Central memory CD4-positive, alpha-beta T cell (primary cell): ENCODE results near the gene MPZL1.
"Not testable (repeated sequence)": the region's sequence is repeated elsewhere in the genome, so short reads cannot be mapped to it uniquely, and the experiment has no call there.

Experiments used
- DNase-seq: peaks from one replicate; pipeline ENCODE4 v3.0.0; 2022

MPZL1 gene

GRCh38 chr1:167719715-167720421 lies 1.9 kb upstream of the MPZL1 start:
- DNase-seq: not testable (repeated sequence)

GRCh38 chr1:167720965-167721616 lies 691 bp upstream of the MPZL1 start:
- DNase-seq: no peak

- DNase-seq: no peak
These were observed 529 bp downstream of the MPZL1 start for GRCh38 chr1:167722152-167722869.

GRCh38 chr1:167722870-167723251 lies 1.1 kb downstream of the MPZL1 start:
- DNase-seq: no peak

GRCh38 chr1:167723707-167724323 lies 2.0 kb downstream of the MPZL1 start:
- DNase-seq: no peak

- DNase-seq: no peak
These were observed 4.2 kb downstream of the MPZL1 start for GRCh38 chr1:167726008-167726407.

GRCh38 chr1:167728818-167729410 lies 7.1 kb downstream of the MPZL1 start:
- no peak for DNase-seq

GRCh38 chr1:167734227-167734626 lies 12.4 kb downstream of the MPZL1 start:
- no peak for DNase-seq

GRCh38 chr1:167734841-167735240 lies 13.1 kb downstream of the MPZL1 start:
- DNase-seq: no peak

GRCh38 chr1:167737169-167737568 lies 15.4 kb downstream of the MPZL1 start:
- DNase-seq: no peak

GRCh38 chr1:167738158-167738557 lies 16.4 kb downstream of the MPZL1 start:
- no peak for DNase-seq

GRCh38 chr1:167739752-167740151 lies 18.0 kb downstream of the MPZL1 start:
- no peak for DNase-seq

- not testable (repeated sequence) for DNase-seq
These were observed 19.3 kb downstream of the MPZL1 start for GRCh38 chr1:167741103-167741502.

GRCh38 chr1:167742392-167743057 lies 20.7 kb downstream of the MPZL1 start:
- not testable (repeated sequence) for DNase-seq

GRCh38 chr1:167744901-167745300 lies 23.1 kb downstream of the MPZL1 start:
- no peak for DNase-seq

GRCh38 chr1:167746013-167746672 lies 24.4 kb downstream of the MPZL1 start:
- DNase-seq: no peak

GRCh38 chr1:167746988-167747655 lies 25.3 kb downstream of the MPZL1 start:
- no peak for DNase-seq

- no peak for DNase-seq
These were observed 26.2 kb downstream of the MPZL1 start for GRCh38 chr1:167747988-167748387.

GRCh38 chr1:167748906-167749305 lies 27.1 kb downstream of the MPZL1 start:
- DNase-seq: no peak

- no peak for DNase-seq
These were observed 28.0 kb downstream of the MPZL1 start for GRCh38 chr1:167749741-167750140.

- DNase-seq: no peak
These were observed 28.9 kb downstream of the MPZL1 start for GRCh38 chr1:167750641-167751040.
